Activated CD8-positive, alpha-beta memory T cell treated with anti-CD3 and anti-CD28 coated beads, Interleukin-2, amount 50 U/mL, for 24 hours (primary cell): ENCODE results near the gene TUBB2B.

Experiments
- DNase-seq: peaks from one replicate; pipeline ENCODE4 v3.0.0-alpha.2; 2020; ENCODE audit errors: extremely low read depth

TUBB2B gene

GRCh38 chr6:3227363-3228045 is at the start of gene TUBB2B:
TSS of gene TUBB2B (minus strand) at chr6:3227653. CDS start at chr6:3227543, 110 bp downstream.
- DNase-seq, result no peak

DNA sequence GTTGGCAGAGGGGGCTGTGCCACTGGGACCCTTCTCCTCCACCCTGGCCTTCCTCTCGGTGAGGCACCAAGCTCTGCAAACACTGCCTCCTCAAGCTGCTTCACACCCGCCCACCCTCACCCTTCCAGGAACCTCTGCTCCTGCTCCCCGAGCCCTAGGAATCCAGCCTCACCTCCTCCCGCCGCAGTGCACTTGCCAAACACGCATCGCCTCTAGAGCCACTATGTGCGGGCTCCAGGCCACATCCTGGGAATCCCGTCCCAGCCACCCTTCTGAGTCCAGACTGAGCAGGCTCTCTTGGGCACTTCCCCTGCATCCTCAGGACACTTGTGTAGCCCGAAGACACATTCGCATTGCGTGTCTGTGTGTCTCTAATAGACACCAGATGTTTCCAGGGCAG is 49.8 kb upstream of the TUBB2B start:
- no peak for DNase-seq

- DNase-seq, result no peak
Observed at GRCh38 chr6:3276174-3277167, 49.0 kb upstream of the TUBB2B start.

DNA sequence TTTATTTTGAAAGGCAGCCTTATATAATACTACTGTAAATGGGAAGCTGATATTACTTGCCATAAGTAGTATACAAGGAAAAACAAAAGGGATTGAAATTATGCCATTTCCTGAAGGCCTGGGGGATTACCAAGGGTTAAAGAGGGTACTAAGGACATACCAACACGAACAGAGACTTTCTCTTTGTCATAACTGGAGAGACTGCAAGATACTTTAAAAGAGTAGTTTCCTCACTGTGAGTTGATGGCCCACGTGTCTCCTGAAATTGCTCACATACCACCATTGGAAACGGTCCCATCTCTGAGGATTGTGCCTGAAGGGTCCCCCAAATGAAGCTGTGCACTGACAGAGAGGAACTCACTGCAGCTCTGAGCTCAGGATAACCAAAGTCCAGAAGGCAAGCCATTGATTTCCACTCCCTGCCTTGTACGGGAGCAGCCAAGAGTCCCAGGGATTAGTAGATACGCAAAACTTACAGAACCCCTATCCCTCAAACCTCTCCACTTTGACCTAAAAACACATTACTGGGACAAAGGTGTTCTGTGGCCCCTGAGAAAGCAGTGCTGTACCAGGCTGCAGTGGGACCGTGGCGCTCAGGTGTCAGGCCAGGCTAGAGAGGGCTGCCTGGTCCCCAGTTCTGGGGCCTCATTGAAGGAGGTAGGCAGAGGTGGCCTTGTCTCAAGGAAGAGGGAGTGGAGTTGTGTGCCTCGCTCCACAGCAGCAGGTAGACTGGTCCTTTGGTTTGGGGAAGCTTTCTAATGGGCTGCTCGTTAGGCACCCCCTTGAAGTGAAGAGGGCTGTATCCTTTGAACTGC is 46.5 kb upstream of the TUBB2B start:
- DNase-seq, result no peak

- no peak for DNase-seq
Observed at GRCh38 chr6:3272911-3273547, 45.6 kb upstream of the TUBB2B start.

- no peak for DNase-seq
Observed at GRCh38 chr6:3271756-3272155, 44.3 kb upstream of the TUBB2B start.

DNA sequence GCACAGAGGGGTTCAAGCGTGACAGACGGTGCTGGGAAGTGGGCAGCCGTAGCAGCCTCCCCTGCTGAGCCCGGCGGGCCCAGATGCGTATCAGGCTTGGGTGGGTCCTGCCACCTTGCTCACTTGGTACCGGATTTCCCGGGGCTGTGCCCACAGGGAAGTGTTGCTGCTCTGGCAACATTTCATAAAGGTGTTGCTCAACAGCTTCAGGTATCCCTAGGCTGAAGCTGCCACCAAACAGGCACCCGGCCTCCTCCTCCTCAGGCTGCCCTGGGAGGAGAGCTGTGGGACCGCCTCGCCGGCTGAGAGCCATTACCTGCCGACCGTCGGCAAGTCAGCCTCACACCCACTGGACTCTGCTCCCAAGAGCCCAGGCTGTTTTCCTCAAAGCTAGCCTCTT is 42.8 kb upstream of the TUBB2B start:
- DNase-seq, result no peak

DNA sequence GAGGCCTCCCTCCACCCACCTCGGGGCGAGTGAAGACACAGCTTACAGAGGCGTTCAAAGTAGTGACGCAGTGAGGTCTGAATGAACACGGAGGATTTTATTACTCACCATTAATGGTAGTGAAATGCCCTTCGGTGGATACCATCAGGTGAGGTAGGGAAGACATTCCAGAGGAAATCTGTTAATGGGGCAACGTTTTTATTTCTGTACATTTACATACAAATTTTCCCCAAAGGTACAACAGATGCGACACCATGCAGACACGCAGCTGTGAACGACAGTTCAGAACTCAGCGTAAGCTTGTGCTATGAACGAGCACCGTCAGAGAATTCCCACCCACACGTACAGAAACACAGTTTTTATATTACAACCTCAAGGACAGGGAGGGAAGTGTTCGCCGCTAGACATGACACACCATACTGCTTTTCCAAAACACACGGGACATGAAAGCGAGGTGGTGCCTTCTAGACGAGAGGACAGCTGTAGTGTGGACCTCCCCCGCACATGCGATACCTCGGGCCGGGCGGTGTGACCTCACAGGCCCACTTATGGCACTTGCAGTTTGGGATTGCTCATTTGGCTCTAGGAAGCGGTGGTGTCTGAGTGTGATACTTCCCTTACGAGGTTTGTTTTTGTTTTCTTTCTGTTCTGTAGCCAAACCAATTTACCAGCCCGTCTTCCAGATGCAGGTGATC is 42.0 kb upstream of the TUBB2B start:
- no peak for DNase-seq

GRCh38 chr6:3268680-3269079 is 41.2 kb upstream of the TUBB2B start:
- no peak for DNase-seq

DNA sequence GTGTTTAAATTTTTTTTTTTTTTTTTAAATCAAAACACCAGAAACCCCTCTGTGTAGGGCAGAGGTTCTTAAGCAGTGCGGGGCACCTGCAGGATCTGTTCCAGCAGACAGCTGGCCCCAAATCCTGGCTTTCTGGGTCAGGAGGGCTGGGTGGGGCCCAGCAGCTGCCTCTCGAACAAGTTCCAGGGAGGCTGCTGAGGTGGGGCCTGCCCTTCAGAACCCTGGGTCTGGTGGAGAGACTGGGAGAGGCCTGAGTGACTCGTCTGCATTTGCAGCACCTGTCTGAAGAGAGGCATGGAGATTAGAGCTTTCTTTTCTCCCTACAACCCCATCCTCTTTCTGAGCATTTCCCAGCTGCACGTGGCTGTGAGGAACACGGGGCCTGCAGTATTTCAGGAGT is 39.7 kb upstream of the TUBB2B start:
- DNase-seq, result no peak

DNA sequence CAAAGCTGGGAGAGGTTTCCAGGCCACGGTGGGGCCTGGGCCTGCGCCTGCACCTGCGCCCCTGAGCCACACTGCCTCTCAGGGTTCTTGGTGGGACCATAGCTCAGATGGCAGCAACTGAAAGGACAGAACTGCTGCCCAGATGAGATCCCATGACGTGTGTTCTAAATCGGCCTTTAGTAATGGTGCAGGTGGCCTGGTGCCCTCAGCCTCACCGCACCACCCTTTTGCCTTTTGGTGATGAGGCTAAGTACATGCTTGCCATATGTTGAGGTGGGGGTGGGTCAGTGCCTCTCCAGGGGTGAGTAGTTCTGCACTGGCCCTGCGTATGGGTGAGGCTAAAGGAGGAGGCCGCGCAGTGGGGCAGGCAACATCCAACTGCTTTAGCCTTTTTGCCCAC is 38.7 kb upstream of the TUBB2B start:
- no peak for DNase-seq

DNA sequence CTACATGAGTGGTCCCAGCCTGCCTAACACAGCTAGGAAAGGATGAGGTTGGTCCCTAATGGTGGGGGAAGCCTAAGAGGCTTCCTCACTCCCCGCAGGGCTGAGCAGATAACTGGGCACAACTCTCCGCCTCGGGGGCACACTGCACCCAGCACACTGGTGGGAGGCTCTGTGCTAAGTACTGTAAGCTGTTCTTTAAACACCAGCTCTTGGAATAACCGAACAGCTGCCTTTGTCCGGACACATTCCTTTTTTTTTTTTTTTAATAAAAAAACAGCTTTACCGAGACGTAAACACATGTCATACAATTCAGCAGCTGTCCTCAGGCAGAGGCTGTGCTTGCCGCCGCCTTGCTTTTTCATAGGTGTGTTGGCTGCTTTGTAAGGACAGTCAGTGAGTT is 38.2 kb upstream of the TUBB2B start:
- no peak for DNase-seq

GRCh38 chr6:3264356-3264755 is 36.9 kb upstream of the TUBB2B start:
- no peak for DNase-seq

GRCh38 chr6:3263096-3263495 is 35.6 kb upstream of the TUBB2B start:
- no peak for DNase-seq

DNA sequence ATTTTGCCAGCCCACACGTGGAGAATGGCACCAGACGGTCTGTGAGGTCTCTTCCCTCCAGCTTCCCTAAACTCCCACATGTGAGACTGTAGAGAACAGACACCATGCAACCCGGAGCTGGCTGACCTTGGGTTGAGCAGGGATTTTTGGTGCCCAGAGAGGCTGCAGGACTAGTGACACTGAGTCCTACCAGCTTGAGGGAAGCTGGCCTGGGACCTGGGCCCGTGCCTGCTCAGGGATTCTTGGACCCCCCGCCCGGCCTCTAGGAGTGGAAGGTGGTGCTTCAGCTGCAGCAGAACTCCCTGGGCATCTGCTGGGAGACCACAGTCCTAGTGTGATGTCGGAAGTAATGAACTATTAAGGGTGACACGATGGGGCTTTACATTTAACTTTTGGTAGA is 34.5 kb upstream of the TUBB2B start:
- DNase-seq, result no peak

DNA sequence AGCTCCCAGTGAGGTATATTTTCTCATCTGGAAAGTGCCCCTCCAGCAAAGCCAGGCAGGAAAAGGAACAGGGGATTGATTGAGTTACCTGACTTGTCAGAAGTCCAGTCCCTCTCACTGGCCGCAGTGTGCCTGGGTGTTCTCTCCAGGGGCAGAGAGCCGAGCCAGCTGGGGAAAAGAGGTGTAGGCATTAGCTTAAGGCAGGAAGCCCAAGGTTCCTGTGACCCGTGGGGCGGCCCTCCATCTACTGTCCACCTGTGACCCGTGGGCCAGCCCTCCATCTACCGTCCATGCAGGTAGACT is 34.0 kb upstream of the TUBB2B start:
- DNase-seq, result no peak

GRCh38 chr6:3260772-3261517 is 33.5 kb upstream of the TUBB2B start:
- DNase-seq, result no peak

- DNase-seq, result no peak
Observed at GRCh38 chr6:3260296-3260695, 32.8 kb upstream of the TUBB2B start.

DNA sequence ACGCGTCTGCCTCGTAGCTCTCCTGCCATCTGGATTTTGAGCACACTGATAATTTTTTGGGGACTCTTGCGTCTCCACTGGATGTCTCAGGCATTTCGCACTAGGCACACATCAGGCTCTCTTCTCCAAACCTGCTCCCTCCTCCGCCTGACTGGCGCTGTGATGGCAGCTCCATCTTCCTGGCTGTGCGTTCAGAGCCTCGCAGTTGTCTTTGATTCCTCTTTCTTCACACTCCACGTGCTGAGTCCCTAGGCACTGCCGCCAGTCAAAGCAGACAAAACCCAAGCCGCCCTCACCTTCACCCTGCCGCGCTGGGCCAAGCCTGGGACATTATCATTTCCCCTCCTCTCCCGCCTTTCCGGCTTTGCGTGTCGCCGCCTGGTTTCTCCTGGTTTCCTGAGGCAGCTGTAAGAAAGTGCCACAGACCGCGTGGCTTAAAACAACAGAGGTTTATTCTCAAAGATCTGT is 32.1 kb upstream of the TUBB2B start:
- no peak for DNase-seq

- DNase-seq, result peak; percentile 81
Observed at GRCh38 chr6:3258720-3259490, 31.5 kb upstream of the TUBB2B start, which contains the start of gene PSMG4. TSS of gene PSMG4 (plus strand) at chr6:3258947. CDS start at chr6:3259023, 76 bp downstream.
